Right lung (tissue), 5 donors: ENCODE measurements around the gene GRIK3. TPM values are rescaled to one million over a fixed set of nuclear protein-coding genes. Genes with fewer than 3 reads are reported as not detected.

Source experiments
- DNase-seq, 2 donors: peaks; one replicate each; pipeline ENCODE4 v3.0.0-alpha.2; 2013
- polyA plus RNA-seq, 5 donors: library from polyadenylated mRNA; unstranded; fragments of 120-200 nt; gene quantifications; one replicate each; pipeline versions ENCODE4 v1.2.1 to v1.2.3, GENCODE V29; 2013; ENCODE audit warnings: inconsistent platforms in 1 of 5, low replicate concordance in 1 of 5; ENCODE audit not compliant: insufficient read length in 5 of 5, insufficient read depth in 1 of 5

GRIK3 gene
- polyA plus RNA-seq, 5 donors, result 0.35 to 1.00 (median 0.54) TPM

GRCh38 chr1:36831186-36831810 lies 203.0 kb downstream of the GRIK3 start:
- DNase-seq, result no peak

- DNase-seq, result no peak
Measured at GRCh38 chr1:36829961-36830360, 204.4 kb downstream of the GRIK3 start.

- no peak for DNase-seq
Measured at GRCh38 chr1:36829066-36829465, 205.2 kb downstream of the GRIK3 start.

GRCh38 chr1:36825226-36825625 lies 209.1 kb downstream of the GRIK3 start:
- no peak for DNase-seq

- DNase-seq, result peak; percentile 18 to 29
Measured at GRCh38 chr1:36824390-36824861, 209.9 kb downstream of the GRIK3 start.

GRCh38 chr1:36822648-36823047 lies 211.7 kb downstream of the GRIK3 start:
- DNase-seq, result no peak

- DNase-seq, result no peak
Measured at GRCh38 chr1:36821386-36821785, 212.9 kb downstream of the GRIK3 start.

GRCh38 chr1:36818771-36819170 lies 215.5 kb downstream of the GRIK3 start:
- DNase-seq, result no peak

- DNase-seq, result no peak
Measured at GRCh38 chr1:36816348-36816747, 218.0 kb downstream of the GRIK3 start.

- no peak for DNase-seq
Measured at GRCh38 chr1:36814774-36815173, 219.5 kb downstream of the GRIK3 start.

GRCh38 chr1:36814083-36814482 lies 220.2 kb downstream of the GRIK3 start:
- no peak for DNase-seq

GRCh38 chr1:36807262-36807661 lies 227.1 kb downstream of the GRIK3 start:
- no peak for DNase-seq

GRCh38 chr1:36805979-36806640 lies 228.2 kb downstream of the GRIK3 start:
- no peak for DNase-seq

GRCh38 chr1:36804669-36805314 lies 229.5 kb downstream of the GRIK3 start:
- DNase-seq, result no peak

GRCh38 chr1:36803868-36804570 lies 230.3 kb downstream of the GRIK3 start:
- no peak for DNase-seq

- no peak for DNase-seq
Measured at GRCh38 chr1:36802018-36802417, 232.3 kb downstream of the GRIK3 start.

- no peak for DNase-seq
Measured at GRCh38 chr1:36797761-36798160, 236.6 kb downstream of the GRIK3 start.

- DNase-seq, result no peak
Measured at GRCh38 chr1:36796733-36797132, 237.6 kb downstream of the GRIK3 start.

GRCh38 chr1:36796106-36796590 lies 238.2 kb downstream of the GRIK3 start:
- DNase-seq, result no peak

GRCh38 chr1:36794460-36794859 lies 239.9 kb downstream of the GRIK3 start:
- DNase-seq, result no peak

GRCh38 chr1:36793452-36793851 lies 240.9 kb downstream of the GRIK3 start:
- DNase-seq, result no peak

GRCh38 chr1:36792292-36792691 lies 242.0 kb downstream of the GRIK3 start:
- no peak for DNase-seq
